Liver (tissue), 9 donors: ENCODE measurements around the gene COL23A1. TPM values are rescaled to one million over a fixed set of nuclear protein-coding genes. Genes with fewer than 3 reads are reported as not detected.

Experiments
- DNase-seq: peaks from one replicate; pipeline ENCODE4 v3.0.0-alpha.2; 2017; ENCODE audit warnings: low spot score
- H3K27ac ChIP-seq, 2 donors: one replicate each; pipeline ENCODE4 v1.7.0; 2013; ENCODE audit warnings: inconsistent platforms in 2 of 2, low read length in 2 of 2, control low read depth in 1 of 2, low read depth in 1 of 2, mild to moderate bottlenecking in 1 of 2
- H3K27me3 ChIP-seq, 4 donors: one replicate each; pipeline versions ENCODE4 v1.6.1 to v1.7.0; 2013; ENCODE audit warnings: low read length in 3 of 4, inconsistent platforms in 1 of 4, mild to moderate bottlenecking in 1 of 4, moderate library complexity in 1 of 4; ENCODE audit not compliant: control insufficient read depth in 4 of 4, insufficient read depth in 4 of 4
- H3K36me3 ChIP-seq, 4 donors: one replicate each; pipeline versions ENCODE4 v1.6.1 to v1.7.0; 2013; ENCODE audit warnings: low read length in 3 of 4, mild to moderate bottlenecking in 3 of 4, low read depth in 1 of 4, moderate library complexity in 1 of 4; ENCODE audit not compliant: control insufficient read depth in 4 of 4, insufficient read depth in 3 of 4
- H3K4me1 ChIP-seq, 4 donors: one replicate each; pipeline versions ENCODE4 v1.6.1 to v1.7.0; 2013; ENCODE audit warnings: low read length in 3 of 4, mild to moderate bottlenecking in 3 of 4, moderate library complexity in 1 of 4; ENCODE audit not compliant: control insufficient read depth in 4 of 4, insufficient read depth in 4 of 4
- H3K4me3 ChIP-seq, 3 donors: one replicate each; pipeline versions ENCODE4 v1.6.1 to v1.7.0; 2013; ENCODE audit warnings: low read length in 3 of 3, control low read depth in 1 of 3, low read depth in 1 of 3, mild to moderate bottlenecking in 1 of 3
- H3K9ac ChIP-seq, 2 donors: one replicate each; pipeline ENCODE4 v1.7.0; 2013; ENCODE audit warnings: low read length in 2 of 2, mild to moderate bottlenecking in 2 of 2, moderate library complexity in 2 of 2, control low read depth in 1 of 2, low read depth in 1 of 2
- H3K9me3 ChIP-seq, 4 donors: one replicate each; pipeline versions ENCODE4 v1.6.1 to v1.7.0; 2013; ENCODE audit warnings: low read length in 3 of 4; ENCODE audit not compliant: control insufficient read depth in 4 of 4
- ATF3 ChIP-seq: IDR thresholded peaks from 2 replicates; pipeline ENCODE4 v1.6.1; 2016; ENCODE audit warnings: antibody characterized with exemption
- EGR1 ChIP-seq, 2 donors: IDR thresholded peaks; 2 replicates each; pipeline ENCODE4 v1.6.1; 2016 to 2018; ENCODE audit warnings: antibody characterized with exemption in 2 of 2, low read depth in 2 of 2
- FOXA1 ChIP-seq: IDR thresholded peaks from 2 replicates; pipeline ENCODE4 v1.6.1; 2016; ENCODE audit warnings: antibody characterized with exemption
- FOXA2 ChIP-seq: IDR thresholded peaks from 2 replicates; pipeline ENCODE4 v1.6.1; 2016; ENCODE audit warnings: antibody characterized with exemption
- GABPA ChIP-seq, 2 donors: IDR thresholded peaks in 1 of 2; conservative IDR thresholded peaks in 1 of 2; 2 replicates each; pipeline ENCODE4 v1.6.1; 2016; ENCODE audit warnings: antibody characterized with exemption in 2 of 2, mild to moderate bottlenecking in 1 of 2, moderate library complexity in 1 of 2
- HNF4A ChIP-seq, 2 donors: conservative IDR thresholded peaks; 2 replicates each; pipeline ENCODE4 v1.6.1; 2016; ENCODE audit warnings: antibody characterized with exemption in 2 of 2, mild to moderate bottlenecking in 2 of 2
- HNF4G ChIP-seq: IDR thresholded peaks from 2 replicates; pipeline ENCODE4 v1.6.1; 2016; ENCODE audit warnings: antibody characterized with exemption
- JUND ChIP-seq, 2 donors: IDR thresholded peaks; 2 replicates each; pipeline ENCODE4 v1.6.1; 2016; ENCODE audit warnings: antibody characterized with exemption in 2 of 2
- MAX ChIP-seq: IDR thresholded peaks from 2 replicates; pipeline ENCODE4 v1.6.1; 2016; ENCODE audit warnings: antibody characterized with exemption
- NR2F2 ChIP-seq: IDR thresholded peaks from 2 replicates; pipeline ENCODE4 v1.6.1; 2016; ENCODE audit warnings: antibody characterized with exemption
- REST ChIP-seq: IDR thresholded peaks from 2 replicates; pipeline ENCODE4 v1.6.1; 2016; ENCODE audit warnings: antibody characterized with exemption, mild to moderate bottlenecking
- RXRA ChIP-seq, 2 donors: IDR thresholded peaks; 2 replicates each; pipeline ENCODE4 v1.6.1; 2017 to 2018; ENCODE audit warnings: antibody characterized with exemption in 2 of 2, mild to moderate bottlenecking in 1 of 2
- TAF1 ChIP-seq: conservative IDR thresholded peaks from 2 replicates; pipeline ENCODE4 v1.6.1; 2016; ENCODE audit warnings: antibody characterized with exemption, mild to moderate bottlenecking
- YY1 ChIP-seq: IDR thresholded peaks from 2 replicates; pipeline ENCODE4 v1.6.1; 2016; ENCODE audit warnings: antibody characterized with exemption, mild to moderate bottlenecking
- ZBTB33 ChIP-seq: IDR thresholded peaks from 2 replicates; pipeline ENCODE4 v1.6.1; 2016; ENCODE audit warnings: antibody characterized with exemption
- whole genome bisulfite sequencing: extraction: QIAGEN DNeasy Blood & Tissue Kit; methylation state at CpG from one replicate; pipeline ENCODE4 v1.1.7; 2013; 5-methylcytosine and 5-hydroxymethylcytosine counted together
- polyA plus RNA-seq, 2 donors: library from polyadenylated mRNA; stranded (reverse) in 1 of 2; unstranded in 1 of 2; fragments of 200-250 nt in 1 of 2; fragments of >200 nt in 1 of 2; fragmentation: Nextera tagmentation in 1 of 2; extraction: Ambion mirVana in 1 of 2; gene quantifications; one replicate each; pipeline versions ENCODE4 v1.2.1 to v1.2.3, GENCODE V29; 2013 to 2015
- total RNA-seq, 2 donors: library from RNA; depleted of rRNA; stranded (reverse); fragments of >200 nt; gene quantifications; one replicate each; pipeline ENCODE4 v1.2.3, GENCODE V29; 2014
- donor health status: healthy.
- donor health status: healthy.
- donor health status: healthy.
- donor health status: healthy.
- donor health status: healthy.

Gene COL23A1
- total and polyA plus RNA-seq, 4 donors: 0.08 to 1.4 (median 0.27) TPM

- Histone ChIP-seq H3K9ac (no peak overlapping the region), H3K4me3 (no peak overlapping the region), H3K9me3 (peaks cover 0 to 5% (median 0%) of the 10 kb centered on the region in 4 donors), H3K27ac (no peak overlapping the region), H3K27me3 (no peaks in the 10 kb centered on the region), H3K4me1 (peaks cover 2 to 11% (median 8%) of the 10 kb centered on the region in 4 donors), H3K36me3 (peaks cover 0 to 12% (median 8%) of the 10 kb centered on the region in 4 donors)
- 81% methylated on average over 6 of the region's 6 CpGs for WGBS
- DNase-seq: no peak
- TF ChIP-seq GABPA (IDR thresholded peaks at IDR 0.05 in 1 of 2, conservative IDR thresholded peaks at IDR 0.05 in 1 of 2): no peak
- no peak for TF ChIP-seq HNF4A (conservative IDR thresholded peaks at IDR 0.05)
- TF ChIP-seq JUND (IDR thresholded peaks at IDR 0.05): no peak
- no peak for TF ChIP-seq REST
- TF ChIP-seq HNF4G: no peak
- no peak for TF ChIP-seq RXRA (IDR thresholded peaks at IDR 0.05)
- no peak for TF ChIP-seq MAX
- TF ChIP-seq TAF1: no peak
- no peak for TF ChIP-seq ATF3
- no peak for TF ChIP-seq FOXA1
- no peak for TF ChIP-seq NR2F2
Observed at GRCh38 chr5:178343306-178343705, 246.9 kb downstream of the COL23A1 start.

- no peak for DNase-seq
- 79% methylated on average over 10 of the region's 10 CpGs for WGBS
- peaks cover 0 to 12% (median 8%) of the 10 kb centered on the region in 4 donors for H3K36me3 ChIP-seq
- H3K4me1 ChIP-seq: peaks cover 11 to 25% (median 20%) of the 10 kb centered on the region in 4 donors
- peaks cover 0 to 5% (median 0%) of the 10 kb centered on the region in 4 donors for H3K9me3 ChIP-seq
- no peak overlapping the region for H3K27ac ChIP-seq
- no peaks in the 10 kb centered on the region for H3K27me3 ChIP-seq
- no peak overlapping the region for H3K4me3 ChIP-seq
- TF ChIP-seq YY1 (no peak), HNF4G (no peak), ZBTB33 (no peak), FOXA1 (no peak), NR2F2 (no peak), GABPA (IDR thresholded peaks at IDR 0.05 in 1 of 2, conservative IDR thresholded peaks at IDR 0.05 in 1 of 2) (no peak), HNF4A (conservative IDR thresholded peaks at IDR 0.05) (no peak), TAF1 (no peak), EGR1 (IDR thresholded peaks at IDR 0.05; ENCODE audit: low read depth in 2 of 2) (no peak), ATF3 (no peak), MAX (no peak), FOXA2 (no peak)
- H3K9ac ChIP-seq: no peak overlapping the region
Observed at GRCh38 chr5:178341851-178342140, 248.4 kb downstream of the COL23A1 start.
